H1 (cell line): ENCODE results near the gene POLE2. TPM values are rescaled to one million over a fixed set of nuclear protein-coding genes. Genes with fewer than 3 reads are reported as not detected.

ENCODE experiments used
- CTCF ChIA-PET: fragments of 300-600 bp; sonication (Branson Sonifier 250); formaldehyde crosslinking; loops from one replicate; lab custom pipeline; 2021; ENCODE audit not compliant: partially characterized antibody; lab: Charles Lee
- POLR2A ChIA-PET: fragments of 300-600 bp; sonication (Branson Sonifier 250); formaldehyde crosslinking; loops from one replicate; lab custom pipeline; 2021; ENCODE audit warnings: inconsistent platforms; ENCODE audit not compliant: partially characterized antibody; lab: Charles Lee
- DNase-seq, 2 experiments: peaks; one replicate each; pipeline versions ENCODE4 v3.0.0 to v3.0.0-alpha.2; 2010 to 2022; ENCODE audit warnings: low spot score in 2 of 2, low read depth in 1 of 2, mixed read lengths in 1 of 2
- FAIRE-seq: peaks from 2 replicates; lab custom pipeline; 2011; peaks lifted over from hg19 to GRCh38; lab: Jason Lieb, UNC
- H2AFZ ChIP-seq: 2 replicates; pipeline ENCODE4 v1.8.1; 2012; ENCODE audit warnings: low read length, inconsistent platforms
- H2AK5ac ChIP-seq: 2 replicates; pipeline ENCODE4 v1.6.1; 2013; ENCODE audit warnings: low read depth, low read length
- H2BK120ac ChIP-seq: replicated peaks from 2 replicates; pipeline ENCODE3; 2013; ENCODE audit warnings: low read depth, low read length, inconsistent platforms
- H2BK12ac ChIP-seq: 2 replicates; pipeline ENCODE4 v1.6.1; 2013; ENCODE audit warnings: low read depth, low read length
- H2BK15ac ChIP-seq: 2 replicates; pipeline ENCODE4 v1.6.1; 2013; ENCODE audit warnings: low read length
- H2BK20ac ChIP-seq: 2 replicates; pipeline ENCODE4 v1.6.1; 2013; ENCODE audit warnings: low read length
- H2BK5ac ChIP-seq: 2 replicates; pipeline ENCODE4 v1.6.1; 2013; ENCODE audit warnings: low read depth, low read length
- H3K14ac ChIP-seq: 2 replicates; pipeline ENCODE4 v1.6.1; 2013; ENCODE audit warnings: inconsistent platforms; ENCODE audit not compliant: insufficient read length
- H3K18ac ChIP-seq: 2 replicates; pipeline ENCODE4 v1.6.1; 2013; ENCODE audit warnings: low read length; ENCODE audit errors: extremely low read depth
- H3K23ac ChIP-seq: 2 replicates; pipeline ENCODE4 v1.6.1; 2013; ENCODE audit warnings: inconsistent platforms; ENCODE audit not compliant: insufficient read length
- H3K23me2 ChIP-seq: 2 replicates; pipeline ENCODE4 v1.6.1; 2013; ENCODE audit warnings: low read depth, low read length
- H3K27ac ChIP-seq: 2 replicates; pipeline ENCODE4 v1.6.1; 2011; ENCODE audit warnings: low read depth, low read length, inconsistent platforms
- H3K27me3 ChIP-seq, 4 experiments: replicated peaks in 1 of 4; 1 replicate in 1 of 4; 2 replicates in 3 of 4; pipeline versions ENCODE4 v1.6.1 to v1.8.1; 2011 to 2013; ENCODE audit warnings: low read length in 3 of 4, mild to moderate bottlenecking in 3 of 4, inconsistent platforms in 2 of 4, mixed read lengths in 2 of 4, moderate library complexity in 1 of 4; ENCODE audit not compliant: control insufficient read depth in 3 of 4, insufficient read depth in 3 of 4; ENCODE audit errors: extremely low read depth in 1 of 4
- H3K36me3 ChIP-seq, 4 experiments: 2 replicates each; pipeline versions ENCODE4 v1.6.1 to v1.8.1; 2011 to 2013; ENCODE audit warnings: mild to moderate bottlenecking in 4 of 4, low read length in 3 of 4, moderate library complexity in 2 of 4, control low read depth in 1 of 4, inconsistent platforms in 1 of 4; ENCODE audit not compliant: insufficient read depth in 4 of 4, control insufficient read depth in 2 of 4
- H3K4ac ChIP-seq: replicated peaks from 2 replicates; pipeline ENCODE3; 2013; ENCODE audit warnings: low read length, low read depth, mixed read lengths, inconsistent platforms; ENCODE audit not compliant: insufficient read length
- H3K4me1 ChIP-seq, 4 experiments: replicated peaks in 1 of 4; 1 replicate in 1 of 4; 2 replicates in 3 of 4; pipeline versions ENCODE4 v1.6.1 to v1.8.1; 2011 to 2013; ENCODE audit warnings: low read length in 3 of 4, inconsistent platforms in 2 of 4, mixed read lengths in 1 of 4; ENCODE audit not compliant: insufficient read depth in 4 of 4, control insufficient read depth in 3 of 4
- H3K4me2 ChIP-seq, 2 experiments: 2 replicates each; pipeline versions ENCODE4 v1.6.1 to v1.8.1; 2011 to 2013; ENCODE audit warnings: low read depth in 2 of 2, low read length in 2 of 2, control low read depth in 1 of 2, inconsistent platforms in 1 of 2, mild to moderate bottlenecking in 1 of 2; ENCODE audit not compliant: insufficient read depth in 1 of 2
- H3K4me3 ChIP-seq, 4 experiments: fragments of 200-600, 300-600 bp in 1 of 4; sonication (generic), shearing (Covaris generic), sonication (Bioruptor Twin) in 1 of 4; 2 replicates each; pipeline versions ENCODE4 v1.5.1 to v1.8.1; 2011 to 2016; ENCODE audit warnings: low read length in 4 of 4, low read depth in 3 of 4, control low read depth in 2 of 4, inconsistent platforms in 2 of 4, mild to moderate bottlenecking in 2 of 4, mixed read lengths in 1 of 4, moderate library complexity in 1 of 4; ENCODE audit not compliant: insufficient read depth in 2 of 4; ENCODE audit errors: extremely low read depth in 1 of 4
- H3K56ac ChIP-seq: replicated peaks from 2 replicates; pipeline ENCODE3; 2013; ENCODE audit warnings: low read depth, mild to moderate bottlenecking, mixed read lengths, low read length, inconsistent platforms; ENCODE audit not compliant: insufficient read length
- H3K79me1 ChIP-seq: 2 replicates; pipeline ENCODE4 v1.6.1; 2013; ENCODE audit warnings: low read depth, low read length, control low read depth
- H3K79me2 ChIP-seq, 2 experiments: 2 replicates each; pipeline versions ENCODE4 v1.6.1 to v1.8.1; 2012 to 2013; ENCODE audit warnings: low read length in 2 of 2, mild to moderate bottlenecking in 2 of 2, inconsistent platforms in 1 of 2; ENCODE audit not compliant: insufficient read depth in 2 of 2, control insufficient read depth in 1 of 2
- H3K9ac ChIP-seq, 4 experiments: replicated peaks in 1 of 4; 1 replicate in 1 of 4; 2 replicates in 3 of 4; pipeline versions ENCODE4 v1.6.1 to v1.8.1; 2011 to 2013; ENCODE audit warnings: low read depth in 3 of 4, low read length in 3 of 4, control low read depth in 2 of 4, mild to moderate bottlenecking in 2 of 4, moderate library complexity in 2 of 4, inconsistent platforms in 1 of 4; ENCODE audit errors: extremely low read depth in 1 of 4
- H3K9me3 ChIP-seq, 2 experiments: 2 replicates each; pipeline versions ENCODE4 v1.6.1 to v1.8.1; 2012 to 2013; ENCODE audit warnings: mild to moderate bottlenecking in 2 of 2, moderate library complexity in 2 of 2, control low read depth in 1 of 2, inconsistent platforms in 1 of 2, low read depth in 1 of 2, low read length in 1 of 2, mixed read lengths in 1 of 2; ENCODE audit not compliant: insufficient read depth in 2 of 2
- H4K20me1 ChIP-seq, 2 experiments: replicated peaks in 1 of 2; 2 replicates each; pipeline versions ENCODE3 to v1.8.1; 2011 to 2013; ENCODE audit warnings: inconsistent platforms in 2 of 2, low read length in 2 of 2, mild to moderate bottlenecking in 1 of 2; ENCODE audit not compliant: insufficient read depth in 2 of 2, control insufficient read depth in 1 of 2
- H4K5ac ChIP-seq: 2 replicates; pipeline ENCODE4 v1.6.1; 2013; ENCODE audit warnings: low read length, low read depth, mixed read lengths, inconsistent platforms; ENCODE audit not compliant: insufficient read length
- H4K8ac ChIP-seq: 2 replicates; pipeline ENCODE4 v1.8.0; 2013; ENCODE audit warnings: mild to moderate bottlenecking, moderate library complexity, low read length, inconsistent platforms; ENCODE audit not compliant: insufficient read depth; ENCODE audit errors: extremely low read depth
- H4K91ac ChIP-seq: replicated peaks from 2 replicates; pipeline ENCODE3; 2013; ENCODE audit warnings: low read length, mixed read lengths, inconsistent platforms; ENCODE audit not compliant: insufficient read length
- WGBS, 2 experiments: shearing (Covaris generic) in 1 of 2; methylation state at CpG; one replicate each; pipeline versions ENCODE4 v1.1.6 to v1.1.7; 2013 to 2015; ENCODE audit warnings: low lambda C conversion rate in 2 of 2, mixed read lengths in 2 of 2, inconsistent platforms in 1 of 2, low coverage in 1 of 2, missing lambda C conversion rate in 1 of 2; ENCODE audit not compliant: insufficient replicate concordance in 2 of 2, insufficient coverage in 1 of 2, insufficient read length in 1 of 2; ENCODE audit errors: extremely low coverage in 1 of 2, missing lambda C conversion rate in 1 of 2; 5-methylcytosine and 5-hydroxymethylcytosine counted together
- polyA plus RNA-seq, 7 experiments: library from polyadenylated mRNA; depleted of rRNA in 3 of 7; stranded (reverse) in 5 of 7; unstranded in 2 of 7; fragments of >200 nt in 5 of 7; fragments of 200-250 nt in 2 of 7; gene quantifications; 1 replicate in 5 of 7; 2 replicates in 1 of 7; 4 replicates in 1 of 7; pipeline versions ENCODE4 v1.2.1 to v1.2.3, GENCODE V29; 2011 to 2013; ENCODE audit warnings: missing spikeins in 2 of 7, mixed read lengths in 2 of 7
- total RNA-seq: library from RNA; stranded (reverse); fragmentation: NEBNext Ultra II Directional; extraction: Animal tissue kit (Norgen Biotek cat#: 25700); gene quantifications from 2 replicates; pipeline ENCODE4 v1.2.1, GENCODE V29; 2021
- TF ChIP-seq, protein P1 (sequence below): IDR thresholded peaks from 2 replicates; pipeline ENCODE4 v1.6.1; 2011; ENCODE audit warnings: low read length, improper control_type of control experiment

POLE2 gene
- total and polyA plus RNA-seq, 2 of the 8 experiments (the other 6 are each of a cell fraction or from before 2014, with no cell fraction given) = 31.2 to 41.7 TPM

DNA sequence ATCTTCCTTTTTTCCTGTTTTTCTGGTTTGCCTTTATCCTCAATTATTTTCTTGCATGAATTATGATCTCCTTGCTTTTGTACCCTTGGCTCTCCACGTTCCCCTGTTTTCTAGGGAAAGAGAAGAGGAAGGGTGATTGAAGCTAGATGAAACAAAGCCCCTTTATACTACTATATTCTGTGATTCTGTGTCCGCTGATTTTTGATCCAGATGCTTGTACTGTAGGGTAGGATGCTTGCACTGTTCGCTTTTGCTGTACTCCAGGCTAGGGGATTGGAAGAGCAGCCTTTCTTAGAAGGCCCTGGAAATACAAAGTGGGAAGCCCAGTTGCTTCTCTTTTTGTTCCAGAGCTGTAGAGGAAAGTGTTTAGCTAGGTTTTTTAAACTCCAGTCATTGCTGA is 44.9 kb upstream of the POLE2 start:
- Histone ChIP-seq H3K79me1 (no peaks in the 10 kb centered on the region; the same call in 1 of the 2 replicates), H3K4me3 (no peak overlapping the region), H2BK5ac (no peak overlapping the region), H4K20me1 (no peaks in the 10 kb centered on the region), H3K27me3 (no peaks in the 10 kb centered on the region), H3K27ac (no peak overlapping the region), H3K79me2 (no peaks in the 10 kb centered on the region), H4K91ac (no peak overlapping the region), H3K4me1 (no peaks in the 10 kb centered on the region), H3K9ac (no peak overlapping the region), H2AK5ac (no peak overlapping the region), H2BK120ac (no peak overlapping the region), H3K4me2 (no peak overlapping the region), H3K23me2 (no peaks in the 10 kb centered on the region), H3K18ac (no peak overlapping the region), H3K23ac (no peak overlapping the region), H3K9me3 (no peaks in the 10 kb centered on the region), H4K8ac (no peak overlapping the region), H2BK20ac (no peak overlapping the region), H3K36me3 (no peaks in the 10 kb centered on the region), H3K56ac (no peak overlapping the region), H3K14ac (no peak overlapping the region), H4K5ac (no peak overlapping the region), H2AFZ (0 out of 2 replicates have a peak overlapping the region, but pooled peaks have one; percentile 39), H2BK15ac (no peak overlapping the region), H2BK12ac (no peak overlapping the region), H3K4ac (no peak overlapping the region)
- POLR2A ChIA-PET = no interaction called here
- TF ChIP-seq, protein P1, sequence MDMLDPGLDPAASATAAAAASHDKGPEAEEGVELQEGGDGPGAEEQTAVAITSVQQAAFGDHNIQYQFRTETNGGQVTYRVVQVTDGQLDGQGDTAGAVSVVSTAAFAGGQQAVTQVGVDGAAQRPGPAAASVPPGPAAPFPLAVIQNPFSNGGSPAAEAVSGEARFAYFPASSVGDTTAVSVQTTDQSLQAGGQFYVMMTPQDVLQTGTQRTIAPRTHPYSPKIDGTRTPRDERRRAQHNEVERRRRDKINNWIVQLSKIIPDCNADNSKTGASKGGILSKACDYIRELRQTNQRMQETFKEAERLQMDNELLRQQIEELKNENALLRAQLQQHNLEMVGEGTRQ = no peak
- FAIRE-seq (no peak), DNase-seq (no peak)
- 79% methylated on average over 3 of the region's 3 CpGs; no CpG with 5 or more reads in 1 of the 2 experiments for WGBS, 2 experiments
- CTCF ChIA-PET = interaction anchor here (0.5 kb wide), 1 partner anchor 33 kb away, joined by 3 read pairs; no protein-coding TSS in a partner anchor
